MM.1S (cell line): ENCODE data around the gene OXSR1.

Experiments
- EZH2 ChIP-seq: fragments of 300-600 bp; sonication (generic); optimal IDR thresholded peaks from 2 replicates; pipeline ENCODE3; 2017; ENCODE audit warnings: low read depth, mild to moderate bottlenecking, antibody characterized with exemption, low read length, mixed read lengths
- TF ChIP-seq, protein P1 (sequence below): fragments of 300-600 bp; sonication (generic); IDR thresholded peaks from 2 replicates; pipeline ENCODE4 v1.5.1; 2016; ENCODE audit warnings: antibody characterized with exemption, low read length, mixed read lengths

DNA sequence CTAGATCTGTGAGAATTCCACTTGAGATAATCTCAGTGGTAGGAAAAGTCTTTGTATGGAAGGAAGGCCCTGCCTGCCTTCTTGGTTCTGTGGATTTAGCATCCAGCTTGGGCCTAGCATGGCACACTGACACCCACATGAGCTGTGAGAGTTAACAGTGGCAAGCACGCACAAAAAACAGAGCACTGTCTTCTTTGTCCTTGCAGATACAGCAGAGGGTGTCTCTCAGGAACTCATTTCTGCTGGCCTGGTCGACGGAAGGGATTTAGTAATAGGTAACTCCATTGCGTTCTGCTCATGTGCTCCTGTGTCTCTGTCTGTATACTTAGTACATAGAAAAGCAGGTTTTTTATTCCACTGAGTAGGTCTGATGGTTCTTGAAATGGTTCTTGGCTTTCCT, 85.9 kb downstream of the OXSR1 start:
- TF ChIP-seq, protein P1, sequence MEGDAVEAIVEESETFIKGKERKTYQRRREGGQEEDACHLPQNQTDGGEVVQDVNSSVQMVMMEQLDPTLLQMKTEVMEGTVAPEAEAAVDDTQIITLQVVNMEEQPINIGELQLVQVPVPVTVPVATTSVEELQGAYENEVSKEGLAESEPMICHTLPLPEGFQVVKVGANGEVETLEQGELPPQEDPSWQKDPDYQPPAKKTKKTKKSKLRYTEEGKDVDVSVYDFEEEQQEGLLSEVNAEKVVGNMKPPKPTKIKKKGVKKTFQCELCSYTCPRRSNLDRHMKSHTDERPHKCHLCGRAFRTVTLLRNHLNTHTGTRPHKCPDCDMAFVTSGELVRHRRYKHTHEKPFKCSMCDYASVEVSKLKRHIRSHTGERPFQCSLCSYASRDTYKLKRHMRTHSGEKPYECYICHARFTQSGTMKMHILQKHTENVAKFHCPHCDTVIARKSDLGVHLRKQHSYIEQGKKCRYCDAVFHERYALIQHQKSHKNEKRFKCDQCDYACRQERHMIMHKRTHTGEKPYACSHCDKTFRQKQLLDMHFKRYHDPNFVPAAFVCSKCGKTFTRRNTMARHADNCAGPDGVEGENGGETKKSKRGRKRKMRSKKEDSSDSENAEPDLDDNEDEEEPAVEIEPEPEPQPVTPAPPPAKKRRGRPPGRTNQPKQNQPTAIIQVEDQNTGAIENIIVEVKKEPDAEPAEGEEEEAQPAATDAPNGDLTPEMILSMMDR, result no peak
- TF ChIP-seq EZH2, result no peak
